A549 treated with CpdA at 1 μM for 4 hours (cell line): ENCODE results near the gene SHISA2. TPM values are rescaled to one million over a fixed set of nuclear protein-coding genes. Genes with fewer than 3 reads are reported as not detected.

ENCODE experiments used
- total RNA-seq: library from RNA; stranded (reverse); fragments of 200-300 nt; extraction: Qiagen RNA extraction; gene quantifications from 5 replicates; pipeline ENCODE4 v1.2.3, GENCODE V29; 2022; ENCODE audit warnings: low read depth

Gene SHISA2
- total RNA-seq, result 0.01 TPM in 1 of 5 replicates, not detected in the others

GRCh38 chr13:26051657-26052311 is at the start of gene SHISA2:
Gene SHISA2 (minus strand): TSS chr13:26052016. CDS start chr13:26050975, 1,041 bp downstream.

Other genes starting within 250 kb of the SHISA2 start
- gene RNF6, start 170.3 kb upstream of the SHISA2 start, total RNA-seq, result 28.1 to 37.5 TPM (median 29.2 TPM) in 5 replicates
- gene CDK8, start 202.1 kb upstream of the SHISA2 start, total RNA-seq, result 12.2 to 13.3 TPM (median 12.7 TPM) in 5 replicates